Measurements from ENCODE around the gene TP73.
A peak's percentile ranks its signal among the peaks of the same experiment; 100 is the strongest.

TP73 gene

DNA sequence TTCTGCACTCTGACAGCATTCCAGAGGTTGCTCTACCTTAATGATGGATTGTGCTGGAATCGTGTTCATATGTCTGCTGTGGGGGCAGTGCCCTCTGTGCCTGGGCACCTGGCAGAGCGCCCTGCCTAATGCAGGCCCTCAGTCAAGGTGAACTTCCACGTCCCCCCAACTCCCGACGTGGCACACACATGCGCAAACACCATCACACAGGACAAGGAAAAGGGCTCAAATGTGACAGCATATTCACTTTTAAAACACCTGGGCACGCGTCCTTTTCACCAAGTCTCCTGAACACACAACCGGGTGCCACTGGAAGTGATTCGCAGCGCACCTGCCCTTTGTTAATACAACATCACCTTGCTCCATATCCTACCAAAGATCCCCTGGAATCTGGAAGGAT, 15.8 kb upstream of the TP73 start:
- TF ChIP-seq, protein P1, sequence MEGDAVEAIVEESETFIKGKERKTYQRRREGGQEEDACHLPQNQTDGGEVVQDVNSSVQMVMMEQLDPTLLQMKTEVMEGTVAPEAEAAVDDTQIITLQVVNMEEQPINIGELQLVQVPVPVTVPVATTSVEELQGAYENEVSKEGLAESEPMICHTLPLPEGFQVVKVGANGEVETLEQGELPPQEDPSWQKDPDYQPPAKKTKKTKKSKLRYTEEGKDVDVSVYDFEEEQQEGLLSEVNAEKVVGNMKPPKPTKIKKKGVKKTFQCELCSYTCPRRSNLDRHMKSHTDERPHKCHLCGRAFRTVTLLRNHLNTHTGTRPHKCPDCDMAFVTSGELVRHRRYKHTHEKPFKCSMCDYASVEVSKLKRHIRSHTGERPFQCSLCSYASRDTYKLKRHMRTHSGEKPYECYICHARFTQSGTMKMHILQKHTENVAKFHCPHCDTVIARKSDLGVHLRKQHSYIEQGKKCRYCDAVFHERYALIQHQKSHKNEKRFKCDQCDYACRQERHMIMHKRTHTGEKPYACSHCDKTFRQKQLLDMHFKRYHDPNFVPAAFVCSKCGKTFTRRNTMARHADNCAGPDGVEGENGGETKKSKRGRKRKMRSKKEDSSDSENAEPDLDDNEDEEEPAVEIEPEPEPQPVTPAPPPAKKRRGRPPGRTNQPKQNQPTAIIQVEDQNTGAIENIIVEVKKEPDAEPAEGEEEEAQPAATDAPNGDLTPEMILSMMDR (IDR thresholded peaks at IDR 0.05; ENCODE audit: unreplicated experiment in 3 of 3): no peak
- Mint-ChIP-seq H3K36me3 (ENCODE audit: low read depth) (peaks cover 38% of the 10 kb centered on the region), H3K27ac (no peak overlapping the region), H3K4me1 (peaks cover 9% of the 10 kb centered on the region), H3K27me3 (ENCODE audit: low read depth) (no peaks in the 10 kb centered on the region), H3K9me3 (no peaks in the 10 kb centered on the region), H3K4me3 (no peak overlapping the region)

DNA sequence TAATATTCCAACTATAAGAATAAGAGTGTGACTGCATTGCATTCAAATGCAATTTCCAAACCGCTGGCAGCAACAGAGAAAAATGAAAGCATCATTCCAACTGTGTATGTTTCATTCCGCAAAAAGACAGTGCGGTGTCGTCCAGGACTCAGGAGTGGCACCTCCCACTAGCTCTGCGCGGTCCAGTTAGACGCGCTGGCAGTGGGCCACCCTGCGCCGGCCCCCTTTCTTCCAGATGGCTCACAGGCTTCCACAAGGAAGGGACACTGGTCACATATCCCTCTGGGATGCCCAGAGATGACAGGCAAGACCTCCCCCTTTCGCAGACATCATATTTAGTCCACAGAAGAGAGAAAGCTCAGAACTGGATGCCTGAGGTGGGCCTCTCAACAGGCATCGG, 14.3 kb upstream of the TP73 start:
- no peak overlapping the region for H3K4me3 Mint-ChIP-seq
- H3K9me3 Mint-ChIP-seq: no peaks in the 10 kb centered on the region
- H3K27ac Mint-ChIP-seq: no peak overlapping the region
- TF ChIP-seq, protein P1 (IDR thresholded peaks at IDR 0.05; ENCODE audit: unreplicated experiment in 3 of 3): no peak
- no peaks in the 10 kb centered on the region for H3K27me3 Mint-ChIP-seq (ENCODE audit: low read depth)
- H3K4me1 Mint-ChIP-seq: peaks cover 9% of the 10 kb centered on the region
- peaks cover 45% of the 10 kb centered on the region for H3K36me3 Mint-ChIP-seq (ENCODE audit: low read depth)

DNA sequence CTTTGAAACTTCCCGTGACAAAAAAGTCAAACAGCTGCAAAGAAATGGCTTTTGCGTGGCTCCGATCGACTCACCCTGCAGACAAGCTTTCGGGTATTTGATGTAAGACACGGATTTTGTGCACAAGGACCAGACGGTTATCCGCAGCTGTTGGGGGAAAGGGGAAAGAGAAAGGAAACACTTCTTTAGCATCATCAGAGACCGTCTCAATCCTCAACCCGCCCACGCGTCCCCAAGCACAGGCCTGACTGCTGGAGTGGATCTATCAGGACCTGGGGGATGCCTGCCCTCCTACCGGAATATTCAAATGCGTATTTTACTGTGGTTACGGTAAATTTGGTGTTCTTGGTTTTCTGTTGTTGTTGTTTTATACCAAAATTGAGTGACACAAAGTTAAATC, 13.6 kb upstream of the TP73 start:
- Mint-ChIP-seq H3K4me1 (peaks cover 9% of the 10 kb centered on the region), H3K9me3 (no peaks in the 10 kb centered on the region), H3K4me3 (no peak overlapping the region), H3K27me3 (ENCODE audit: low read depth) (no peaks in the 10 kb centered on the region), H3K36me3 (ENCODE audit: low read depth) (peaks cover 43% of the 10 kb centered on the region), H3K27ac (peak overlapping the region in 1 of 3 experiments; percentile 19)
- TF ChIP-seq, protein P1 (IDR thresholded peaks at IDR 0.05; ENCODE audit: unreplicated experiment in 3 of 3): no peak

DNA sequence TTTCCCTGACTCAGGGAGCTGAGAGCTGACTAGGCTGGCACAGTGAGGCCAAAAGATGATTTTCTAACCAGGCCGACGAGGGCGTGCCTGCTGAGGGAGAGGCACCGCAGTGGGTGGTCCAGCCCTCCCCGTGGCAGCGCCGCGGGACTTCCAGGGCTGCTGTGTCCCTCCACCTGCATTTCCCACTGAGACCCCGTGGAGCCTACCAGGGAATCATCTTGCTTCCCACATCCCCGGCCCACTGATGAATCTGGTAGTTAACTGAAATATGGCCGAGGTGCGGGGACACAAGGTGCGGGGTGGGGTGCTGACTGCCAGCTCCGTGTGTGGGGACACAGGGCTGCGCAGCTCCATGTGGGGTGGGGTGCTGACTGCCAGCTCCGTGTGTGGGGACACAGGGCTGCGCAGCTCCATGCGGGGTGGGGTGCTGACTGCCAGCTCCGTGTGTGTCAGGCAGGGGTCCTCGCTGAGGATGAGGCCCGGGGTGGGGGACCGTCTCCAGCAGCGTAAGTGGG, 12.9 kb upstream of the TP73 start:
- Mint-ChIP-seq H3K27ac (no peak overlapping the region), H3K36me3 (ENCODE audit: low read depth) (peaks cover 43% of the 10 kb centered on the region), H3K27me3 (ENCODE audit: low read depth) (no peaks in the 10 kb centered on the region), H3K9me3 (no peaks in the 10 kb centered on the region), H3K4me3 (no peak overlapping the region), H3K4me1 (peaks cover 9% of the 10 kb centered on the region)
- TF ChIP-seq, protein P1 (IDR thresholded peaks at IDR 0.05; ENCODE audit: unreplicated experiment in 3 of 3): no peak

DNA sequence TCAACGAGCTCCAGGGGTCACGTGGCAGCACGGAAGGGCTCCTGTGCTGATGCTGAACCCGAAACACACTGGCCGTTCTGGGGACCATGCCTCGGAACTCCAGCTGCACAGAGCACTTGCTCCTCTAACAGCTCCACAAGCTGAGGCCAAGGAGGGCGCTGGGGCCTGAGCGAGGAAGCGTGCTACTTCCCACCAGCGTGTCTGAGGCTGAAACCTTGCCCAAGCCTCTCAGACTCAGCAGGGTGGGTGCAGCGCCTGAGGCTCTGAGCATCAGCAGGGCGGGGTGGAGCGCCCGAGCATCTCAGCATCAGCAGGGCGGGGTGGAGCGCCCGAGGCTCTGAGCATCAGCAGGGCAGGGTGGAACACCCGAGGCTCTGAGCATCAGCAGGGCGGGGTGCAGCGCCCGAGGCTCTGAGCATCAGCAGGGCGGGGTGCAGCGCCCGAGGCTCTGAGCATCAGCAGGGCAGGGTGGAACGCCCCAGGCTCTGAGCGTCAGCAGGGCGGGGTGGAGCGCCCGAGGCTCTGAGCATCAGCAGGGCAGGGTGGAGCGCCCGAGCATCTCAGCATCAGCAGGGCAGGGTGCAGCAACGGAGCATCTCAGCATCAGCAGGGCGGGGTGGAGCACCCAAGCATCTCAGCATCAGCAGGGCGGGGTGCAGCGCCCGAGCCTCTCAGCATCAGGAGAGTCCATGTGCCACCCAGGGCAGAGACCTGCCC, 12.0 kb upstream of the TP73 start:
- Mint-ChIP-seq H3K4me3 (no peak overlapping the region), H3K4me1 (peaks cover 9% of the 10 kb centered on the region), H3K27ac (no peak overlapping the region), H3K36me3 (ENCODE audit: low read depth) (peaks cover 42% of the 10 kb centered on the region), H3K27me3 (ENCODE audit: low read depth) (no peaks in the 10 kb centered on the region), H3K9me3 (no peaks in the 10 kb centered on the region)
- TF ChIP-seq, protein P1 (IDR thresholded peaks at IDR 0.05; ENCODE audit: unreplicated experiment in 3 of 3): no peak

All from nephron (organoid).